Skeletal muscle cell (primary cell): ENCODE data around the gene DICER1.
"Not testable (repeated sequence)": the region's sequence is repeated elsewhere in the genome, so short reads cannot be mapped to it uniquely, and the experiment has no call there.

ENCODE experiments used
- DNase-seq: peaks from one replicate; pipeline ENCODE4 v3.0.0-alpha.2; 2010; ENCODE audit warnings: low read depth
- H3K4me3 ChIP-seq: 2 replicates; pipeline ENCODE4 v1.5.1; 2011; ENCODE audit warnings: low read depth, mild to moderate bottlenecking, control low read depth, low read length, moderate library complexity

DICER1 gene

GRCh38 chr14:95185767-95186392, 28.6 kb upstream of the DICER1 start:
- no peak overlapping the region for H3K4me3 ChIP-seq
- DNase-seq, result no peak

GRCh38 chr14:95185033-95185766, 27.9 kb upstream of the DICER1 start:
- H3K4me3 ChIP-seq, result no peak overlapping the region
- peak; percentile 37 for DNase-seq

- DNase-seq, result no peak
- no peak overlapping the region for H3K4me3 ChIP-seq
These were observed 27.1 kb upstream of the DICER1 start for GRCh38 chr14:95184413-95184790.

- no peak for DNase-seq
- H3K4me3 ChIP-seq, result no peak overlapping the region
These were observed 26.4 kb upstream of the DICER1 start for GRCh38 chr14:95183532-95184412.

- no peak overlapping the region for H3K4me3 ChIP-seq
- no peak for DNase-seq
These were observed 25.8 kb upstream of the DICER1 start for GRCh38 chr14:95183082-95183481.

- DNase-seq, result no peak
- H3K4me3 ChIP-seq, result no peak overlapping the region
These were observed 25.1 kb upstream of the DICER1 start for GRCh38 chr14:95182379-95182778.

GRCh38 chr14:95180966-95181741, 23.8 kb upstream of the DICER1 start:
- no peak for DNase-seq
- no peak overlapping the region for H3K4me3 ChIP-seq

GRCh38 chr14:95175670-95176069, 18.3 kb upstream of the DICER1 start:
- DNase-seq, H3K4me3 ChIP-seq: not testable (repeated sequence)

- no peak for DNase-seq
- no peak overlapping the region for H3K4me3 ChIP-seq
These were observed 17.0 kb upstream of the DICER1 start for GRCh38 chr14:95174184-95174792.

- H3K4me3 ChIP-seq, result no peak overlapping the region
- DNase-seq, result no peak
These were observed 16.2 kb upstream of the DICER1 start for GRCh38 chr14:95173518-95173917.

- DNase-seq, result no peak
- no peak overlapping the region for H3K4me3 ChIP-seq
These were observed 9.8 kb upstream of the DICER1 start for GRCh38 chr14:95167177-95167576.

GRCh38 chr14:95165517-95165916, 8.2 kb upstream of the DICER1 start:
- DNase-seq, result no peak
- H3K4me3 ChIP-seq, result no peak overlapping the region

GRCh38 chr14:95164506-95164905, 7.2 kb upstream of the DICER1 start:
- DNase-seq, result no peak
- no peak overlapping the region for H3K4me3 ChIP-seq

GRCh38 chr14:95163666-95164065, 6.3 kb upstream of the DICER1 start:
- DNase-seq, result no peak
- H3K4me3 ChIP-seq, result no peak overlapping the region

- no peak for DNase-seq
- no peak overlapping the region for H3K4me3 ChIP-seq
These were observed 5.8 kb upstream of the DICER1 start for GRCh38 chr14:95163132-95163531.

GRCh38 chr14:95162641-95163040, 5.3 kb upstream of the DICER1 start:
- no peak overlapping the region for H3K4me3 ChIP-seq
- DNase-seq, result no peak

- peak overlapping the region; percentile 73 for H3K4me3 ChIP-seq
- no peak for DNase-seq
These were observed 342 bp downstream of the DICER1 start for GRCh38 chr14:95157048-95157326.

GRCh38 chr14:95156161-95157047, 925 bp downstream of the DICER1 start:
- no peak for DNase-seq

GRCh38 chr14:95155045-95155444, 2.3 kb downstream of the DICER1 start:
- no peak overlapping the region for H3K4me3 ChIP-seq
- no peak for DNase-seq

More at GRCh38 chr14:95156161-95157047, 925 bp downstream of the DICER1 start:
- peak overlapping the region; percentile 73 for H3K4me3 ChIP-seq
